Measurements from ENCODE around the gene METTL6. TPM values are rescaled to one million over a fixed set of nuclear protein-coding genes. Genes with fewer than 3 reads are reported as not detected.
A peak's percentile ranks its signal among the peaks of the same experiment; 100 is the strongest.

The METTL6 gene
- total and polyA plus RNA-seq, 7 donors, result 6.5 to 18.5 (median 8.1) TPM

GRCh38 chr3:15443826-15444524, 16.6 kb upstream of the METTL6 start:
- intact Hi-C loops (cut with DNase I), result no loop called here
- Histone ChIP-seq H3K4me1 (no peaks in the 10 kb centered on the region), H3K27ac (no peak overlapping the region), H3K27me3 (ENCODE audit: insufficient read depth in 3 of 3, low read length in 2 of 3) (no peaks in the 10 kb centered on the region), H3K36me3 (ENCODE audit: insufficient read depth in 1 of 2, low read depth in 1 of 2) (peaks cover 5 to 77% of the 10 kb centered on the region in 2 donors), H3K4me3 (no peak overlapping the region), H3K9me3 (no peaks in the 10 kb centered on the region)
- DNase-seq, result no peak
- no peak for TF ChIP-seq CTCF (IDR thresholded peaks at IDR 0.05)
- 68 to 81% (median 80%) methylated on average over 4 of the region's 4 CpGs for WGBS, 3 donors
- no peak for ATAC-seq

GRCh38 chr3:15440891-15441290, 13.5 kb upstream of the METTL6 start:
- intact Hi-C loops (cut with DNase I), result no loop called here
- Histone ChIP-seq H3K36me3 (ENCODE audit: insufficient read depth in 1 of 2, low read depth in 1 of 2) (peaks cover 5 to 92% of the 10 kb centered on the region in 2 donors), H3K4me3 (no peak overlapping the region), H3K27me3 (ENCODE audit: insufficient read depth in 3 of 3, low read length in 2 of 3) (no peaks in the 10 kb centered on the region), H3K27ac (no peak overlapping the region), H3K9me3 (no peaks in the 10 kb centered on the region), H3K4me1 (no peaks in the 10 kb centered on the region)
- ATAC-seq, result peak in 1 of 4 donors; percentile 37
- no peak for TF ChIP-seq CTCF (IDR thresholded peaks at IDR 0.05)
- WGBS, 3 donors, result 58 to 84% (median 71%) methylated on average over 4 of the region's 4 CpGs
- DNase-seq, result no peak

GRCh38 chr3:15439476-15439875, 12.1 kb upstream of the METTL6 start:
- TF ChIP-seq CTCF (IDR thresholded peaks at IDR 0.05), result no peak
- Histone ChIP-seq H3K27ac (no peak overlapping the region), H3K4me3 (no peak overlapping the region), H3K9me3 (no peaks in the 10 kb centered on the region), H3K36me3 (ENCODE audit: insufficient read depth in 1 of 2, low read depth in 1 of 2) (peaks cover 3 to 93% of the 10 kb centered on the region in 2 donors), H3K4me1 (no peaks in the 10 kb centered on the region), H3K27me3 (ENCODE audit: insufficient read depth in 3 of 3, low read length in 2 of 3) (no peaks in the 10 kb centered on the region)
- intact Hi-C loops (cut with DNase I), result no loop called here
- ATAC-seq (peak in 1 of 4 donors; percentile 34), DNase-seq (no peak)

- DNase-seq (no peak), ATAC-seq (peak in 2 of 4 donors; percentile 47 to 56)
- Histone ChIP-seq H3K4me1 (no peaks in the 10 kb centered on the region), H3K9me3 (no peaks in the 10 kb centered on the region), H3K4me3 (no peak overlapping the region), H3K36me3 (ENCODE audit: insufficient read depth in 1 of 2, low read depth in 1 of 2) (peaks cover 6 to 94% of the 10 kb centered on the region in 2 donors), H3K27me3 (ENCODE audit: insufficient read depth in 3 of 3, low read length in 2 of 3) (no peaks in the 10 kb centered on the region), H3K27ac (no peak overlapping the region)
- intact Hi-C loops (cut with DNase I), result no loop called here
- WGBS, 3 donors, result 86 to 93% (median 91%) methylated on average over 4 of the region's 4 CpGs
- TF ChIP-seq CTCF (IDR thresholded peaks at IDR 0.05), result no peak
These were observed 11.6 kb upstream of the METTL6 start for GRCh38 chr3:15438983-15439382.

- Histone ChIP-seq H3K4me3 (no peak overlapping the region), H3K4me1 (no peaks in the 10 kb centered on the region), H3K36me3 (ENCODE audit: insufficient read depth in 1 of 2, low read depth in 1 of 2) (peaks cover 6 to 100% of the 10 kb centered on the region in 2 donors), H3K9me3 (no peaks in the 10 kb centered on the region), H3K27ac (no peak overlapping the region), H3K27me3 (ENCODE audit: insufficient read depth in 3 of 3, low read length in 2 of 3) (no peaks in the 10 kb centered on the region)
- TF ChIP-seq CTCF (IDR thresholded peaks at IDR 0.05), result no peak
- ATAC-seq (no peak), DNase-seq (no peak)
- WGBS, 3 donors, result 91 to 93% (median 91%) methylated on average over 6 of the region's 6 CpGs
- intact Hi-C loops (cut with DNase I), result no loop called here
These were observed 8.9 kb upstream of the METTL6 start for GRCh38 chr3:15436246-15436645.
